Measurements from ENCODE around the gene RASL10A.

RASL10A gene

GRCh38 chr22:29336751-29337490, 21.4 kb upstream of the RASL10A start:
- peaks cover 26% of the 10 kb centered on the region for H3K36me3 ChIP-seq (ENCODE audit: control insufficient read depth, insufficient read depth, low read length)
- no peaks in the 10 kb centered on the region for H3K9me3 ChIP-seq (ENCODE audit: control insufficient read depth, low read length)
- no peaks in the 10 kb centered on the region for H3K4me1 ChIP-seq (ENCODE audit: control insufficient read depth, insufficient read depth, low read length)
- no peaks in the 10 kb centered on the region for H3K27me3 ChIP-seq (ENCODE audit: control insufficient read depth, insufficient read depth, low read length)
- no peak overlapping the region for H3K9ac ChIP-seq (ENCODE audit: low read length)
- H3K4me3 ChIP-seq (ENCODE audit: low read length) = no peak overlapping the region

GRCh38 chr22:29335656-29336055, 20.2 kb upstream of the RASL10A start:
- Histone ChIP-seq H3K9ac (ENCODE audit: low read length) (no peak overlapping the region), H3K4me3 (ENCODE audit: low read length) (no peak overlapping the region), H3K36me3 (ENCODE audit: control insufficient read depth, insufficient read depth, low read length) (peaks cover 22% of the 10 kb centered on the region), H3K4me1 (ENCODE audit: control insufficient read depth, insufficient read depth, low read length) (no peaks in the 10 kb centered on the region), H3K27me3 (ENCODE audit: control insufficient read depth, insufficient read depth, low read length) (no peaks in the 10 kb centered on the region), H3K9me3 (ENCODE audit: control insufficient read depth, low read length) (no peaks in the 10 kb centered on the region)

- Histone ChIP-seq H3K4me1 (ENCODE audit: control insufficient read depth, insufficient read depth, low read length) (no peaks in the 10 kb centered on the region), H3K9ac (ENCODE audit: low read length) (no peak overlapping the region), H3K9me3 (ENCODE audit: control insufficient read depth, low read length) (no peaks in the 10 kb centered on the region), H3K4me3 (ENCODE audit: low read length) (no peak overlapping the region), H3K36me3 (ENCODE audit: control insufficient read depth, insufficient read depth, low read length) (peaks cover 14% of the 10 kb centered on the region), H3K27me3 (ENCODE audit: control insufficient read depth, insufficient read depth, low read length) (no peaks in the 10 kb centered on the region)
These were observed 19.3 kb upstream of the RASL10A start for GRCh38 chr22:29334696-29335344.

GRCh38 chr22:29334148-29334547, 18.7 kb upstream of the RASL10A start:
- no peak overlapping the region for H3K4me3 ChIP-seq (ENCODE audit: low read length)
- no peaks in the 10 kb centered on the region for H3K27me3 ChIP-seq (ENCODE audit: control insufficient read depth, insufficient read depth, low read length)
- peaks cover 14% of the 10 kb centered on the region for H3K36me3 ChIP-seq (ENCODE audit: control insufficient read depth, insufficient read depth, low read length)
- H3K9me3 ChIP-seq (ENCODE audit: control insufficient read depth, low read length) = no peaks in the 10 kb centered on the region
- no peak overlapping the region for H3K9ac ChIP-seq (ENCODE audit: low read length)
- H3K4me1 ChIP-seq (ENCODE audit: control insufficient read depth, insufficient read depth, low read length) = no peaks in the 10 kb centered on the region

- Histone ChIP-seq H3K27me3 (ENCODE audit: control insufficient read depth, insufficient read depth, low read length) (no peaks in the 10 kb centered on the region), H3K4me3 (ENCODE audit: low read length) (no peak overlapping the region), H3K9ac (ENCODE audit: low read length) (no peak overlapping the region), H3K9me3 (ENCODE audit: control insufficient read depth, low read length) (no peaks in the 10 kb centered on the region), H3K36me3 (ENCODE audit: control insufficient read depth, insufficient read depth, low read length) (peaks cover 7% of the 10 kb centered on the region), H3K4me1 (ENCODE audit: control insufficient read depth, insufficient read depth, low read length) (no peaks in the 10 kb centered on the region)
These were observed 17.5 kb upstream of the RASL10A start for GRCh38 chr22:29332886-29333496.

DNA sequence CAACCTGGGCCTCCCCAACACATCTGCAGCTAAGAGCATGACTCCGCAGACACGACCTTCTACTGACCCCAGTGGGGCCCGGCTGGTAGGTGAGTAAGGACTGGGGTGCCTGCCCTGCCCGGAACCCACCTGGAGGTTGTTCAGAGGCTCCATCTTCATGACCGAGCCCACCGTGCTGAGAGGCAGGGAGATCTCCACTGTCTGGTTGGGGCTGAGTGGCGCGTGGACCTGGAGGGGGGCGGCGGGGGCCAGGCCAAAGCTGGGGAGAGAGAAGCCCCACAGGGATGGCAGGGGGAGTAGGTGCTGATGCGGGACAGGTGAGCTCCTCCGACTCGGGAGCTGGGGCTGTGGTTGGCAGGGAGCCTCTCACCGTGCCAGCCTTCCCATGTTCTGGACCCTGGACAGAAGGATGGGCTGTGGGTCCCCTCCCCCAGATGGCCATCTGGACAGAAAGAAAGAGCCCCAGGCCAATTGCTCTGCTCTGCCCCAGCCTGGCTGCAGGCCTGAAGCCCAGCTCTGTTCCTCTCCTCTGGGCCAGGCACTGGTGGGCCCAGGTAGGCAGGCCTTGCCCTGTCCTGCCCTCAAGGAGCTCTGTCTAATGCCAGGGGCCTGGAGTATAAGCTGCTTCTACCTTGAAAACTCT, 16.3 kb upstream of the RASL10A start:
- no peaks in the 10 kb centered on the region for H3K9me3 ChIP-seq (ENCODE audit: control insufficient read depth, low read length)
- no peaks in the 10 kb centered on the region for H3K27me3 ChIP-seq (ENCODE audit: control insufficient read depth, insufficient read depth, low read length)
- no peak overlapping the region for H3K4me3 ChIP-seq (ENCODE audit: low read length)
- H3K9ac ChIP-seq (ENCODE audit: low read length) = no peak overlapping the region
- H3K4me1 ChIP-seq (ENCODE audit: control insufficient read depth, insufficient read depth, low read length) = no peaks in the 10 kb centered on the region
- H3K36me3 ChIP-seq (ENCODE audit: control insufficient read depth, insufficient read depth, low read length) = no peaks in the 10 kb centered on the region

GRCh38 chr22:29331213-29331612, 15.7 kb upstream of the RASL10A start:
- H3K4me1 ChIP-seq (ENCODE audit: control insufficient read depth, insufficient read depth, low read length) = no peaks in the 10 kb centered on the region
- H3K9ac ChIP-seq (ENCODE audit: low read length) = no peak overlapping the region
- H3K36me3 ChIP-seq (ENCODE audit: control insufficient read depth, insufficient read depth, low read length) = no peaks in the 10 kb centered on the region
- H3K4me3 ChIP-seq (ENCODE audit: low read length) = no peak overlapping the region
- no peaks in the 10 kb centered on the region for H3K9me3 ChIP-seq (ENCODE audit: control insufficient read depth, low read length)
- H3K27me3 ChIP-seq (ENCODE audit: control insufficient read depth, insufficient read depth, low read length) = no peaks in the 10 kb centered on the region

DNA sequence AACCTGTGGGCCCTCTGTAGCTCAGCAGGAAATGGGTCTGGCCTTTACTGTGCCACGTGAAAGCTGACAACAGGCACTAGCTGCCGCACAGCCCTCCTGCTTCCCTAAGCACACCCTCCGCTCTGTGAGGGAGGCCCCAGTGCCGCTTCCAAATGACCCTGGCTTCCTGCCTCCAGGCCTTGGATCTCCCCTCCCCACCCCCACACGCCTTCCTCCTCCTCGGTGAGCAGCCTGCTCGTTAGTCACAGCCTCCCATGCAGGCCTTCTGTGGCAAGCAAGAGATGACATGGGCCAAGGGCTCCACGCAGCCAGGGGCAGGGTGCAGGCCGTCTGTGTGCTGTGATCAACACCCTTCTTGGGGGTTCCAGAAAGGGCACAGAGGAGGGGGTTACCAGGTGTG, 15.3 kb upstream of the RASL10A start:
- H3K9ac ChIP-seq (ENCODE audit: low read length) = no peak overlapping the region
- no peaks in the 10 kb centered on the region for H3K27me3 ChIP-seq (ENCODE audit: control insufficient read depth, insufficient read depth, low read length)
- H3K36me3 ChIP-seq (ENCODE audit: control insufficient read depth, insufficient read depth, low read length) = no peaks in the 10 kb centered on the region
- H3K4me1 ChIP-seq (ENCODE audit: control insufficient read depth, insufficient read depth, low read length) = no peaks in the 10 kb centered on the region
- H3K9me3 ChIP-seq (ENCODE audit: control insufficient read depth, low read length) = no peaks in the 10 kb centered on the region
- H3K4me3 ChIP-seq (ENCODE audit: low read length) = no peak overlapping the region

- no peak overlapping the region for H3K9ac ChIP-seq (ENCODE audit: low read length)
- H3K4me1 ChIP-seq (ENCODE audit: control insufficient read depth, insufficient read depth, low read length) = no peaks in the 10 kb centered on the region
- H3K4me3 ChIP-seq (ENCODE audit: low read length) = no peak overlapping the region
- no peaks in the 10 kb centered on the region for H3K27me3 ChIP-seq (ENCODE audit: control insufficient read depth, insufficient read depth, low read length)
- H3K9me3 ChIP-seq (ENCODE audit: control insufficient read depth, low read length) = no peaks in the 10 kb centered on the region
- no peaks in the 10 kb centered on the region for H3K36me3 ChIP-seq (ENCODE audit: control insufficient read depth, insufficient read depth, low read length)
These were observed 14.8 kb upstream of the RASL10A start for GRCh38 chr22:29330291-29330690.

DNA sequence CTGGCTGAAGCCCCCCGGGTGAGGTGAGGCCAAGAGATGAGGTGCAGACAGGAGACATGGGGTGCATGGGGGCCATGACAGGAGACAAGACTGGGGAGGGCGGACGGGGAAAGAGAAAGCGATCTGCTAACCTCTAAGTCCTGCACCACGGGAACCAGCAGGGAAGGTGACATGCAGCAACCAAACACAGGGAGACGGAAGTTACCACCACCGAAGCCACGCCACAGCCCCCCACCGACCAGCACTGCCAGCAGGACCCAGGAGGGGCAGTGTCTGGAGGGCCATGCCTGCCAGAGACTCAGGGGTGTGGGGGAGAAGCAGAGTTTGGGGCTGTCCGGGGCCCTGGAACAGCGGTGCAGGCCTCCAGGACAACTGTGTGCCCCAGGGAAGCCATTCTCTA, 14.1 kb upstream of the RASL10A start:
- Histone ChIP-seq H3K36me3 (ENCODE audit: control insufficient read depth, insufficient read depth, low read length) (no peaks in the 10 kb centered on the region), H3K4me3 (ENCODE audit: low read length) (no peak overlapping the region), H3K4me1 (ENCODE audit: control insufficient read depth, insufficient read depth, low read length) (no peaks in the 10 kb centered on the region), H3K9ac (ENCODE audit: low read length) (no peak overlapping the region), H3K27me3 (ENCODE audit: control insufficient read depth, insufficient read depth, low read length) (no peaks in the 10 kb centered on the region), H3K9me3 (ENCODE audit: control insufficient read depth, low read length) (no peaks in the 10 kb centered on the region)

DNA sequence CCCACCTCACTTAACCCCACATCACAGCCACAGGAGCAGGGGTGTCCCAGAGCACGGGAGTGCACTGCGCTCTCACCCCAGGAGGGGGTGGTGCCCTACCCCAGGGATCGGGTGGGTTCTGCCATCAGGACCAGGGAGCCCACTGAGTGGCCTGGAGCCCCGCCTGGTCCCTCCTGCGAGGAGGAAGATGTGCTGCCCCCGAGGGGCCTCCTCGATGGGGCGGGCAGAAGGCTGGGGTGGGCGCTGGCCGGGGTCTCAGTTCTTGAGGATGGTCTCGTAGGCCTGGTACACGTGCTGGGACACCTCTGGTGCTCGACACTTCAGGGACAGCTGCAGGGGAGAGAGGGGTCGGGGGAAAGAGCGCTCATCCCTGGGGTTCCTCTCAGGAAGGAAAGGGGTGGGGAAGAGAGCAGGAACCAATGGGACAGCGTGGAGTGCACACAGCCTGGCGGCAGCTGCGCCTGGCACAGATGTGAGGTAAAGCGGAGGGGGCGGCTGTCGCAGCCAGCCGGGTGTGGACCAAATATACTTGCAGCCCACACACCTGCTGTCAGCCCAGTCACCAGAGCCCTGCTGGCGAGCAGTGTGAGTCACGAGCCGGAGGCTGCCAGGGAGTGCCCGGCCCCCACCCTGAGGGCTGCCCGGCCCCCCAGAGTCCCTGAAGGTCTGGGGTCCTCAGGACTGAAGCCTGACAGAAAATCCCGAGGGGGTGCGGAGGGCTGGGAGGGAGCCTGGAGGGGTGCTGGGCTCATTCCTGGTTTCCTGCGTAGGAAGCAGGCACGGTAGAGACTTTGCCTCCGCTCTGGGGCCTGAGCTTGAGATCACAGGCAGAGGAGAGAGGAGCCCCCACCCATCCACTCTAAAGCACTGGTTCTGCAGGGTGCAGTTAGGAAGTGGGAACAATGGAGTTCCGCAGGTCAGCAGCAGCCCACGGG, 13.3 kb upstream of the RASL10A start:
- Histone ChIP-seq H3K9me3 (ENCODE audit: control insufficient read depth, low read length) (no peaks in the 10 kb centered on the region), H3K4me1 (ENCODE audit: control insufficient read depth, insufficient read depth, low read length) (no peaks in the 10 kb centered on the region), H3K36me3 (ENCODE audit: control insufficient read depth, insufficient read depth, low read length) (no peaks in the 10 kb centered on the region), H3K4me3 (ENCODE audit: low read length) (no peak overlapping the region), H3K27me3 (ENCODE audit: control insufficient read depth, insufficient read depth, low read length) (no peaks in the 10 kb centered on the region), H3K9ac (ENCODE audit: low read length) (no peak overlapping the region)

Measured in mucosa of stomach (tissue), 1 donor.